Bronchial smooth muscle cell (primary cell): Measurements from ENCODE around the gene WTAP. TPM values are rescaled to one million over a fixed set of nuclear protein-coding genes. Genes with fewer than 3 reads are reported as not detected.

ENCODE experiments used
- total RNA-seq: library from RNA; depleted of rRNA; stranded (reverse); fragments of >200 nt; gene quantifications from 2 replicates; pipeline ENCODE4 v1.2.1, GENCODE V29; 2014

The WTAP gene
- total RNA-seq = 80.9 and 96.6 TPM in 2 replicates

DNA sequence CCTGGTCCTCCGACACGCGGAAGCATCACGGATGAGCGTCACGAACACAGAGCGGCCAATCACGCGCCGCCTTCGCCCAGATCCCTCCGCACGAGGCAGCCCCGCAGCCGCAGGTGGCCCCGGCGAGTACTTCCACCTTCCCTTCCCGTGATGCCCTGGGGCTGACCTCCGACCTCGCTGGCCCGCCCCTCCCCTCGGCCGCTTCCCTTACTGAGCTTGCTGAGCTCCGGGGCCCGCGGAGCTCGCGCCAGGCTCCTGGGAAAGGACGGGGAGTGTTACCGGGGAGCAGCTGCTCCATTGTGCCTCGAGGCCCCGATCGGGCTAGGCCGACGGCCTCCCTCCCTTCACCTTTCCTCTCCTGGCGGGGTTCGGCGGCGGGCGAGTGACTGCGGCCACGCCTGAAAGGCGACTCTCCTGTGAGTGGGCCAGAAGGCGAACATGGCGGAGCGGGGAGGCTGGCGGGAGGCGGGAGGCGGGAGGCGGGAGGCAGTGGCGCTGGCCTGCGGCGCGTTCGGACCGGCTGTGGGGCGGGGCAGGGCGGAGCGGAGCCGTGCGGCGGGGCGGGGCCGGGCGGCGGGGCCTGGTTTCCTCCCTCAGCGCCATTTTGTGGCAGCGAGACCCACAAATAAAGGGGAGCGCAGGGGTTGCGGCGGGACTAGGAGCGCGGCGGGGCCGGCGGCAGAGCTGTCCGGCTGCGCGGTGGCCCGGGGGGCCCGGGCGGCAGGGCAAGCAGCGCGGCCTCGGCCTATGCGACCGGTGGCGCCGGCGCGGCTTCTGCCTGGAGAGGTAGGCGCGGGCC, at the start of gene WTAP:
Gene WTAP, plus strand, starts transcription at position 589 of the 799 bp plus-strand sequence. CDS start 8,760 bp downstream, outside the sequence.

DNA sequence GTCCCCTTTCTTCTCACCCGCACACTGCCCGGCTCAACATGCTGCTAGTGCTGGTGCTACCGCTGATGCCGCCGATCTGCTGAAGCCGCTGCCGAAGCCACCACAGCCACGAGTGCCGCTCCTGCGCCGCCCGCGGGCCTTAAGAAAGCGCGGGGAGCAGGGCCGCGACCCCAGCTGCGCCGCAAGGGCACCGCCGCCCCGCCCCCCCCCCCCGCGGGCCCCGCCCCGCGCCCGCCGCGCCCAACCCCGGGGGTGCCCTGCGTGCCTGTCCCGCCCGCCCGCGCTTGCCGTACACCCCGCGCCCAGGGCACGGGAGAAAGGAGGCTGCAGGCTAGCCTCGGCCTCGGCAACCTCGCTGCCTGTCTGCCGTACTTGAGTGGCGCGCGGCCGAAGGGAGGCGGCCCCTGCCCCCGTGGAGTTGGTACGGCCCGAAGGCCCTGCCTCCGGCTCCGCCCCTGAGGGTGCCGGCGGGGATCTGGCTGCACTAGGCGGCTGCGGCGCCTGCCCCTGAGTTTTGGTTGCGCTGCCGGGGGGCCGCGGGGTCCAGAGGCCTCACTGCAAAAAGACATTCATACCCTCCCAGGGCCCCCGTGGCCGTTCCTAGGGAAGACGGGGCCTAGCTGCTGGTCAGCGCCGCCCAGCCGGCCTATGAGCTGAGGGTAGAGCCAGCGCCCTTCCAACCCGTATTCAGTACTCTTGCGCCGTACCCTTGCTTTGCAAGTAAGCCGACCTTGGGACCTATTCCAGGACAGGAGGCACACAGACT, 34.0 kb upstream of the WTAP start, which contains the start of gene SOD2:
Gene SOD2, minus strand, starts transcription at position 114 of the 766 bp plus-strand sequence. Its CDS starts 74 bp downstream, at position 40.

DNA sequence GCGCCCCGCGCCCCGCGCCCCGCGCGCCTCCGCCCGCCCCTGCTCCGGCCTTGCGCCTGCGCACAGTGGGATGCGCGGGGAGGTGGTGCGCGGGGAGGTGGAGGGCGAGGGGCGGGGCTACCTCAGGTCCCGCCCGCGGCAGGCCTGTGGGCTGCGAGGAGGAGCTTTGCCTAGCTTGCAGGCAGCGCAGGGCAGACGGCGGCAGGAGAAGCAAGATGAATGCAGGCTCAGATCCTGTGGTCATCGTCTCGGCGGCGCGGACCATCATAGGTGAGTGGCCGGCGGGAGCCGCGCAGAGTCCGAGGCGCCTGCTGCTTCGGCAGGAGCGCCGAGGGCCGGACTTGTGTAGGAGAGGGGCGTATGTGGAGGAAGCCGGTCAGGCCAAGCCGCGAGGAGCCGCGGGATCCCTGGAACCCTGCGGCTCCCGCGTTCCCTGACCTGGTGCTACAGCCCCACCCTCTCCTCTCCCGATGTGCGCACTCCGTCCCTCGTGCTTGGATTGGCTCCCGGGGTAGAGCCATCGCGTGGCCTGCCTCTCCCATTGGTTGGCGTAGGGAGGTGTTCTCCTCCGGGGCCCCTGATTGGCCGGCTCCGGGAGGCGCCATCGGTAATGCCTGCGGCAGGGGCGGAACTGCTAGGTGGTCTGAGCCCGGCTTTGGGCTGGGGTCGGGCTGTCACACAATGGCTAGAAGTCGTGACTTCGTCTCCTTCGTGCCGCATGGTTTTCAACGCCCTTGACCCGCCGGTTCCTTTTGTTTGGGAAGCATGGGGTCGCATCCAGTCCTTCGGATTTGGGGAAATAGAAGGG, 34.8 kb downstream of the WTAP start, which contains the start of gene ACAT2:
Gene ACAT2, plus strand, starts transcription at position 173 of the 808 bp plus-strand sequence. Its CDS starts 43 bp downstream, at position 216.

DNA sequence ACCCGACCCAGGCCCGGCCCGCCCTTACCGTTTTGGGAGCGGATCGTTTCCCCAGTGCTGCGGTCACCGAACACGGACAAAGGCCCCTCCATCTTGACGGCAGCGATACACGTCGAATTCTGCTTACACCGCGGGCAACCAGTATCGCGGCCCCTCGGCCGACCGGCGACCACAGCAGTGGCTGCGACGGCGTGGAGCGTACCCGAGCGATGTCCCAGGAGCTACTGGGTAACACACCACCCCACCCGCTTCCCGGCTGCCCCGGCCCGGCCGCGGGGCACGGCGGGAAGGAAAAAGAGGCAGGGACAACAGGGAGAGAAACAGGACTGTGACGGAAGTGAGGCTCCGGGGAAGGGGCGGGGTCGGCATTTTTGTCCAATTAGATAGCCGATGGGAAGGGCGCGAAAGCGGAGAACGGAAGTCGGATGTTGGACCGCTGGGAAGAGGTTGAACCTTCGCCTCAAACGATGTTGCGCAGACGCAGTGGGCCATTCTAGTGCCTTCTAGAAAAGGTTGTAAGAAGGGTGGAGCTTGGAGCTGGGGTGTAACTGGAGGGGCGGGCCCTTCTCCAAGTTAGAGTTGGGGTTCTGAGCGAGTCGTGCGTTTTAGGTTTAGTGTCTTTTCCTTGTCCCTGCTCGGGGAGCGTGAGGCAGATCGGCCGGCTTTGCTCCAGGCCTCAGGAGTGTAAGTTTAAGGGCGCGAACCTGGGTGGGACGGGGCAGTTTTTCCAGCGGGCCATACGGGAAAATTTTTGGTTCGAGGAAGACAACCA, 62.3 kb downstream of the WTAP start, which contains the start of gene TCP1:
Gene TCP1, minus strand, starts transcription at position 226 of the 772 bp plus-strand sequence. Its CDS starts 134 bp downstream, at position 92.

DNA sequence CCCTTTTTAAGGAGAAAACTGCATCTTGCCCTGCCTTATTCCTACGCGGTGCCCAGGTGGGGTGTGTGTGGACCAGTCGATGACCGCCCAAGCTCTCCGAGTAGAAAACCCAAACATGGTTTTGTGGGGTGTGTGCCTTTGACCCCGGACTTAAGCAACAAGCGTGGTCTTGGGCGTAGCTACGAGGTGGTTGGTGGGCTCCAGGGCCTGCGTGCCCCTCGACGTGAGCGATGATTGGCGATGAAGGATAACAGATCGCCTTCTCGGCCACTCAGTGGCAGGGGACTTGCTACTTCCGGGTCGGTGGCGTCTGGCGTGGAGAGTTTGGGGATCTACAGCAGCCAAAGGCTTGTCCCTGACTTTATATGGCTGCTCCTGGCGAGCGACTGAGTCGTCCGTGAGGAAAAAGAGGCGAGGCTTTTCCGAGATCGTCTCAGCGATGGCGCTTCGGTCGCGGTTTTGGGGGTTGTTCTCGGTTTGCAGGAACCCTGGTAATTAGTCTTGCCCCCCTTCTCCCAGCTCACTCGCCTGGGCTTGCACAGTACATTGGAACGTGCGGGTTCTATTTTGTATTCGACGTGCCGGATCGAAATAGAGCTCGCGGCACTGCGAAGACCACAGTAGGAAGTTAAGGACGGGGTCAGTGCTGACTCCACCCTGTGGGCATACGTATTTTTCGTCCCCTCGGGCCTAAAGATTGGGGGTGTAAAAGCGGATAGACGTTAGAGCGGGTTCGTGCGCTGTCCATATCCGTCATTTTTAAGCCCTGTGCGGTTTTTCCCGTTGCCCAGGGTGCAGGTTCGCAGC, 63.0 kb downstream of the WTAP start, which contains the start of gene MRPL18:
Gene MRPL18, plus strand, starts transcription at position 319 of the 807 bp plus-strand sequence. Its CDS starts 121 bp downstream, at position 440.

DNA sequence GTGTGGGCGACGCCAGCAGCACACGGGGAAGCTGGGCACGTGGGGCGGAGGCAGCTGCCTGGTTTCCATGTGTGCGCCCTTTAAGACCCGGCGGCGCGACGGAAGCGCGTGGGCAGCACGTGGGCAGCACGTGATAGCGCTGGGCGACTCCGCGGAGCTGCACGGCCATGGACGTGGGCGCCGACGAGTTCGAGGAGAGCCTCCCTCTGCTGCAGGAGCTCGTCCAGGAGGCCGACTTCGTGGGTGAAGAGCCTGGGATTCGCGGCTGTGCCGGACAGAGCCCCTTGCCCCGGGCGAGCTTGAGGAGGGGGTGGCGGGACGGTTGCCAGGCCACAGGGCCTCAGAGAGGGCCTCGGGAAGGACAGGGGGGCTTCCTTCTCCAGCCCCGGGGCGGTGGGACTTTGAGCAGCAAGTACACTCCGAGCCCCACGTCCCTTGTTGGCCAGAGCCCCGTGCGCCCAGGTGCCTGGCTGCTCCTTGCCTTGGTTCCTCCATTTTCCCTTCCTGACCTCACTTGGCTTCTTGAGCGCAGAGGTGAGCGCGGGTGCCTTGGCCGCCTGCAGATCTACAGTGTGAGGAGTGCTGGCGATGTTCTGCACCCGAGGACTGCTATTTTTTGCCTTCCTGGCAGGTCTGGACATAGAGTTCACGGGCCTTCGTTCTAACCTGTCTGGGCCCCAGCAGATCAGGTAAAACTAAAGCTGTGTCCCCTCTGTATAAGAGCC, 73.0 kb downstream of the WTAP start, which contains the start of gene PNLDC1:
Gene PNLDC1, plus strand, starts transcription at position 136 of the 725 bp plus-strand sequence. Its CDS starts 32 bp downstream, at position 168.

Other genes with a start within 250 kb of the WTAP start
- 495 and 2,279 TPM in 2 replicates for gene SOD2, start 34.3 kb upstream of the WTAP start, total RNA-seq
- 31.7 and 66.0 TPM in 2 replicates for gene ACAT2, start 34.5 kb downstream of the WTAP start, total RNA-seq
- gene TCP1, start 62.1 kb downstream of the WTAP start, total RNA-seq = 169 and 340 TPM in 2 replicates
- 47.1 and 55.8 TPM in 2 replicates for gene MRPL18, start 63.0 kb downstream of the WTAP start, total RNA-seq
- 2.0 TPM in 1 of 2 replicates, not detected in the other for gene PNLDC1, start 72.8 kb downstream of the WTAP start, total RNA-seq
- gene MAS1, start 163.5 kb downstream of the WTAP start, total RNA-seq = not detected in 2 replicates
- 115 and 124 TPM in 2 replicates for gene IGF2R, start 241.6 kb downstream of the WTAP start, total RNA-seq